Articular chondrocyte of knee joint (primary cell): ENCODE measurements around the gene GSTA4. TPM values are rescaled to one million over a fixed set of nuclear protein-coding genes. Genes with fewer than 3 reads are reported as not detected.

ENCODE experiments used
- total RNA-seq: library from RNA; depleted of rRNA; stranded (reverse); fragments of >200 nt; gene quantifications from 2 replicates; pipeline ENCODE4 v1.2.3, GENCODE V29; 2012

The GSTA4 gene, protein sequence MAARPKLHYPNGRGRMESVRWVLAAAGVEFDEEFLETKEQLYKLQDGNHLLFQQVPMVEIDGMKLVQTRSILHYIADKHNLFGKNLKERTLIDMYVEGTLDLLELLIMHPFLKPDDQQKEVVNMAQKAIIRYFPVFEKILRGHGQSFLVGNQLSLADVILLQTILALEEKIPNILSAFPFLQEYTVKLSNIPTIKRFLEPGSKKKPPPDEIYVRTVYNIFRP
- total RNA-seq: 69.4 and 69.5 TPM in 2 replicates

DNA sequence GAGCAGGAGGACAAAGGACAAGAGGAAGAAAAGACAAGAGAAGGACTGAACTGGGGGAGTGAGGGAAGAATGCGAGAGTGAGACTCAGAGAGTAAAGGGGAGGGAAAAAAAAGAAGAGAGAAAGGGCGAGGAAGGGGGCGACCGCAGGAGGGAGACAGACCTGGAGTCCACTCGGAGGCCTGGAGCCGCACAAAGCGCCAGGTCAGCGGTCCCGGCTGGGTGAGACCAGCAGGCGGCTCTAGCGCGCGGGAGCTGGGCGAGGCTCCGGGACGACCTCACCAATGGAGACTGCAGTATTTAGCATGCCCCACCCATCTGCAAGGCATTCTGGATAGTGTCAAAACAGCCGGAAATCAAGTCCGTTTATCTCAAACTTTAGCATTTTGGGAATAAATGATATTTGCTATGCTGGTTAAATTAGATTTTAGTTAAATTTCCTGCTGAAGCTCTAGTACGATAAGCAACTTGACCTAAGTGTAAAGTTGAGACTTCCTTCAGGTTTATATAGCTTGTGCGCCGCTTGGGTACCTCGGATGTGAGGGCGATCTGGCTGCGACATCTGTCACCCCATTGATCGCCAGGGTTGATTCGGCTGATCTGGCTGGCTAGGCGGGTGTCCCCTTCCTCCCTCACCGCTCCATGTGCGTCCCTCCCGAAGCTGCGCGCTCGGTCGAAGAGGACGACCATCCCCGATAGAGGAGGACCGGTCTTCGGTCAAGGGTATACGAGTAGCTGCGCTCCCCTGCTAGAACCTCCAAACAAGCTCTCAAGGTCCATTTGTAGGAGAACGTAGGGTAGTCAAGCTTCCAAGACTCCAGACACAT, at the start of gene GSTA4:
TSS of gene GSTA4 (minus strand) at position 196 of the 824 bp plus-strand sequence. CDS start 1,041 bp downstream, outside the sequence.

Other genes with a start within 250 kb of the GSTA4 start
- gene GSTA2, start 231.8 kb downstream of the GSTA4 start, total RNA-seq: not detected in 2 replicates
- 0.26 TPM in 1 of 2 replicates, not detected in the other for gene GSTA1, start 191.5 kb downstream of the GSTA4 start, total RNA-seq
- gene GSTA5, start 154.5 kb downstream of the GSTA4 start, total RNA-seq: not detected in 2 replicates
- not detected in 2 replicates for gene GSTA3, start 85.6 kb downstream of the GSTA4 start, total RNA-seq
- 19.9 and 20.0 TPM in 2 replicates for gene CILK1, start 66.5 kb upstream of the GSTA4 start, total RNA-seq
- gene FBXO9, start 70.1 kb upstream of the GSTA4 start, total RNA-seq: 56.9 and 58.9 TPM in 2 replicates
- gene GCM1, start 153.6 kb upstream of the GSTA4 start, total RNA-seq: not detected in 2 replicates